GM04504 (cell line): ENCODE data around the gene SLC12A7.
"Not testable (repeated sequence)": the region's sequence is repeated elsewhere in the genome, so short reads cannot be mapped to it uniquely, and the experiment has no call there.

Source experiments
- DNase-seq: peaks from one replicate; pipeline ENCODE4 v3.0.0-alpha.2; 2012; ENCODE audit warnings: low read depth

Gene SLC12A7

DNA sequence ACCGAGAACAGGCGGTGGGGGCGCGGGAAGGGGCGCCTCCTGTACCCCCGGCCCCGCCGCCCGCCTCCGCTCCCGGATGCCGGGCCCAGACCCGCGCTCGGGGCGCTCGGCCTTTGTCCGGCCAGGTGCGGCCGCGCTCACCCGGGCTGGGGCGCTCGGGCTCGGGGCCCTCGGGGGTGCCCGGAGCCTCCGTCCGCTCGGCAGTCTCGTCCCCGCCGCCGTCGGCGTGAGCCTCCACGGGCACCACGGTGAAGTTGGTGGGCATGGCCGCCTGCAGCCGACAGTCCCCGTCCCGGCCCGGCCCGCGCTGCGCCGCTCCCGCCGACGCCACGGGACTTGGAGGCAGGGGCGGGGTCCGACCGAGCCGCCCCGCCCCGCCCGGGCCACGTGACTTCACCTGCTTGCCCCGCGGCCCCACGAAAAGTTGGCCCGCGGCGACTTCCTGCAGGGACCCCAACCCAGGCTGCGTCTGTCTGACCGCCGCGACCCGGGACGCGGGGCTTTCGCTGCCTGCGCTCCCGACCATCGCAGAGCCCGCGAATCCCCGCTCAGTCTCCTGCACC is at the start of gene SLC12A7:
TSS of gene SLC12A7 (minus strand) at position 337 of the 563 bp plus-strand sequence. CDS start at position 265, 72 bp downstream.
- no peak for DNase-seq

DNA sequence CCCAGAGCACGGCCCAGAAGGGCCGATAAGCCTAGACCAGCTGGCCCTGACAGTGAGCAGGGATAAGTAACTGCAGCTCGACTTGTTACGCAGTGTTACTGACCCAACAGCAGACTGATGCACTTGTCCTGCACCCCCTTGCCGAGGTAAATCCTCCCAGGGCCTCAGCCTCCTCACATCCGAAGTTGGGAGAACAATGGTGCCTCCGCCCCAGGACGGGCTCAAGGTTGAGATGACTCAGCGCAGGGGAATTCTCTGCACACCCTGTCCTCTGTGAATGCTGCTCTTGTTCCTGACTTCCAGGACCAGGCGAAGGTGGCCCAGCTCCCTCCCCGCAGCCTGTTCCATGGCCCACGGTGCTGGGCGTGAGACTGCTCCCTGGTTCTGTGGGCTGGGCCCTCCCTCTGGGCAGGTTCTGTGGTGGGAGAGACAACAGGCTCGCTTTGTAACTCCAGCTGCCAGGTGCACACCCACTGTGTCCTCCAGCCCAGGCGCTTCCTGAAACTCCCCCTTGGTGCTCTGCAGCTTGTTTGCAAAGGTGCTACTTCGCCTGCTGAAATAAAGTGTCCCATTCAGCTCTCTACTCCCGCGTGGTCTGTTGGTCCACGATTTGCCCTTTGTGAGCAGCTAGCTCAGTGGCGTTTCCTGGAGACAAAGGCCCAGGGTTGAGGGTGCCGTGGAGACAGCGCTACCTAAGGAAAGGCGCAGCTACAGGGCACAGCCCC is 49.4 kb upstream of the SLC12A7 start:
- DNase-seq: no peak

DNA sequence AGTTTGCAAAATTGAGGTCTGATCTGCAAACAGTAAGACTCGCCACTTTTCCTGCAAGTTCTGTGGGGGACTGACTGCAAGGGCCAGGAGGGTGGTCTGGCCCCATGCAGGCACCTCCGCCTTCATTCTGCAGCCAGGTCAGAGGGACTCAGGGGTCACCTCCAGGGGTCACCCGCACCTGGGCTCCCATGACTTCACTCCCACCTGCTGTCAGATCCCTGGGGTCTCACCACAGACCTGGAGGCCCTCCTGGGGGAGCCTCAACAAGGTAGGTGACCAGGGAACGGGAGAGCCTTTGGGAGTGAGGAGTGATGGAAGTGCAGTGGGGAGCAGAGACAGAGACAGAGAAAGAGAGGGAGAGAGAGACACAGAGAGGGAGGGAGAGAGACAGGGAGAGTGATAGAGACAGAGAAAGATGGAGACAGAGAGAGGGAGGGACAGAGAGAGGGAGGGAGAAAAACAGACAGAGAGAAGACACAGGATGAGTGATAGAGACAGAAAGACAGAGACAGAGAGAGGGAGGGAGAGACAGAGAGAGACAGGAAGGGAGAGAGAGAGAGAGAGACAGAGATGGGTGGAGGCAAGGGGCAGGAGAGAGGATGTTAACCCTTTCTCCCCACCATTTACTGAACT is 48.0 kb upstream of the SLC12A7 start:
- DNase-seq: no peak

DNA sequence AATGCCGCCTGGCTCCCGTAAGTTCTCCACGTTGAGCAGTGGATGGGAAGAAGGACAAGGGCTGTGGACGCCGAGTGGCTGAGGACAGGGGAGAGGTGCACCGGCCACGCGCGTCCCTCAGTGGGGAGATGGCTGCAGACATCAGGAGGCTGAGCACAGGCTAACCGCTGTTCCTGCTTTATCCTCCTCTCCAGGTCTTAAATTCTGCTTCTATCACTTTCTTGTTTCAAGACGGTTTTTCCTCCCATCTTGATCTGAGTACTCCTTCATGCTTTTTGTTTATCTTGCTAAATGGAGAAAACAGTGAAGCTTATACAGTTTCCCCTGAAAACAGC is 47.4 kb upstream of the SLC12A7 start:
- no peak for DNase-seq

DNA sequence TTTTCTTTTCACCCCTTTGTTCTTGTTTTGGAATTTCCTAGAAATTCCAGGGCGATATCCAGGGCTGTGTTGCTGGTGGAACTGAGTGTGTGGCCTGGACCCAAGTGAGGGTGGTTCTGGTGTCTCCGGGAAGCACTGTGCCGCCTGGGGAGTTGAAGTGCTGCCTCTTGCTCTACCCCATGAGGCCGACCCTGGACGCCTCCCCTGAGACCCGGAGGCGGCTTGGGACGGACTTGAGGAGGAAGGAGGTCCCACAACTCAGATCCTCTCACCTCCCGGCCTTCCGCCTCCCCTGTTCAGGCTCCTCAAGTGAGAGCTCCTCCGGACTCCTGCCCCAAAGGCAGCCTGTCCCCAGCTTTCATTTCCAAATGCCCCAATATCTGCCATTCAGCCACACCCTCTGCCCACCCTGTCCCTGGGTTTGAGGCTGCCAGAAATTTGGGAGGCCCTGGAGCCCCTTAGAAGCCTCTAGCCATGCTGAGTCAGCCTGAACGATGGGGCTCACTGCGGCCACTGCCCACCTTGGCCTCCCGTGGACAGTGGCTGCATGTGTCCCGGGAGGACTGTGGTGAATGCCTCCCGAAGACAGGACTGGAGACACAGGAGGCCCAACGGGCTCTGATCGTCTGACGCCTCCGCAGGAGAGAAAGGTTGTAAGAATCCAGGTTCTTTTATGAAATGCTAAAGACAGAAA is 46.9 kb upstream of the SLC12A7 start:
- DNase-seq: no peak

DNA sequence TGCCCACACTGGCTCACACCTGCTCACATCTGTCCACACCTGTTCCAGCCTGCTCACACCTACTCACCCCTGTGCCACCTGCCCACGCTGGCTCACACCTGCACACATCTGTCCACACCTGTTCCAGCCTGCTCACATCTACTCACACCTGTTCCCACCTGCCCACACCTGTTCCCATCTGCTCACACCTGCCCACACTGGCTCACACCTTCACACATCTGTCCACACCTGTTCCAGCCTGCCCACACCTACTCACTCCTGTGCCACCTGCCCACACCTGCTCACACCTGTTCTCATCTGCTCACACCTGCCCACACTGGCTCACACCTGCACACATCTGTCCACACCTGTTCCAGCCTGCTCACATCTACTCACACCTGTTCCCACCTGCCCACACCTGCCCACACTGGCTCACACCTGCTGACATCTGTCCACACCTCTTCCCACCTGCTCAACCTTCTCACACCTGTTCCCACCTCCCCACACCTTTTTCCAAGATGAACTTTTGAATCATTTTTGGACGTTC is 45.7 kb upstream of the SLC12A7 start:
- DNase-seq: not testable (repeated sequence)

DNA sequence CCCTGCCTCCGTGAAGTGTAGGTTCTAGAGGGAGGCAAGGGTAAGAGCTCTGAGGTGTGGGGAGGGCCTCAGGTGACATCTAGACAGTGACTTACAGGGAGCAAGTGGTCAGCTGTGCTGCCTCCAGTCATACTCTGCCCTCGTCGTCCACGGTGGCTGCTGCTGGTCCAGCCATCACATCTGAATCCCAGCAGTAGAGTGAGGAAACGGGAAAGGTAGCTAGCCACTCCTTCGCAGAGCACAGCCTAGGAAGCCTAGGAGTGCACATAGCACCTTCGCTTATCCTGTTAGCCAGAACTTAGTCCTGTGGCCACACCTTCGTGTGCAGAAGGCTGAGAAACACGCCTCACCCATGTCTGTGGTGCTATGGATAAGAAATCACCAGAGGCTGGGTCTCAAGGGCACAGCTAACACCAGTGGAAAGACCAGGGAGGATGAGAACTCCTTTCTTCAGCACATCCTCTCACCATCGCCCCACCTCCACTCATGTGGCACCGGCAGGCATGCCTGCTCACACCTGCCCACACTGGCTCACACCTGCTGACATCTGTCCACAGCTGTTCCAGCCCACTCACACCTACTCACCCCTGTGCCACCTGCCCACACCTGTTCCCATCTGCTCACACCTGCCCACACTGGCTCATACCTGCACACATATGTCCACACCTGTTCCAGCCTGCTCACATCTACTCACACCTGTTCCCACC is 45.0 kb upstream of the SLC12A7 start:
- DNase-seq: no peak

DNA sequence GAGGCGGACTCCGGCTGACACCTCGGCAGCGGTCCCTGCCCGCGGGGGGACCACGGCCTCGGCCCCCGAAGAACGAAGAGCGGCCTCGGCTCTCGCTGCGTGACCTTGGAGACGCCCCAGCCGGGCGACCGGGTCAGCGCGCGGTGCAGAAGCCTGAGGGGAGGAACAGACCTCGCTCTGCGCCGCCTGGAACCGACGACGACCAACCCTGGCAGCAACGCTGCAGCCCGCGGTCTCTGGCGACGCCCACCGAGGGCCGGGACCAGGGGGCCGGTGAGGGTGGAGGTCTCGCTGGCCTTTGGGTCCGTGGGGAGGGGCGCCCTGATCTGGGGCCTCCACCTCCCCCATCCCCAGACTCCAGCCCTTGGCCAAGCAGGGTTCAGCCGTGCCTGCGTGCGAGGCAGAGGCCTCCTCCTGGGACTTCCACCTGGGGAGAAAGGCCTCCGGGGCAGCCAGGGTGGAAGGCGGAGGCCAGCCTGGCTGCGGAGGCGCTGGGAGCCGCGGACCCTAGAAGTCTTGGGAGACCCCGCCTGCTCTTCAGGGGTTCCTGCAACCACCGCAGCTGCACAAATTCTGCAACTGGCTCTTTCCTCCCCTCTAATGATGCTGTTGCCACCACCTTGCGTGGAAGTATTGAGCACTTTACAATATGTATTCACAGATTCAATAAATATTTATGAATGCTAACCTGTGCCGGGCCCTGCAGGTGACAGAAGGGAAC is 44.3 kb upstream of the SLC12A7 start:
- no peak for DNase-seq

DNA sequence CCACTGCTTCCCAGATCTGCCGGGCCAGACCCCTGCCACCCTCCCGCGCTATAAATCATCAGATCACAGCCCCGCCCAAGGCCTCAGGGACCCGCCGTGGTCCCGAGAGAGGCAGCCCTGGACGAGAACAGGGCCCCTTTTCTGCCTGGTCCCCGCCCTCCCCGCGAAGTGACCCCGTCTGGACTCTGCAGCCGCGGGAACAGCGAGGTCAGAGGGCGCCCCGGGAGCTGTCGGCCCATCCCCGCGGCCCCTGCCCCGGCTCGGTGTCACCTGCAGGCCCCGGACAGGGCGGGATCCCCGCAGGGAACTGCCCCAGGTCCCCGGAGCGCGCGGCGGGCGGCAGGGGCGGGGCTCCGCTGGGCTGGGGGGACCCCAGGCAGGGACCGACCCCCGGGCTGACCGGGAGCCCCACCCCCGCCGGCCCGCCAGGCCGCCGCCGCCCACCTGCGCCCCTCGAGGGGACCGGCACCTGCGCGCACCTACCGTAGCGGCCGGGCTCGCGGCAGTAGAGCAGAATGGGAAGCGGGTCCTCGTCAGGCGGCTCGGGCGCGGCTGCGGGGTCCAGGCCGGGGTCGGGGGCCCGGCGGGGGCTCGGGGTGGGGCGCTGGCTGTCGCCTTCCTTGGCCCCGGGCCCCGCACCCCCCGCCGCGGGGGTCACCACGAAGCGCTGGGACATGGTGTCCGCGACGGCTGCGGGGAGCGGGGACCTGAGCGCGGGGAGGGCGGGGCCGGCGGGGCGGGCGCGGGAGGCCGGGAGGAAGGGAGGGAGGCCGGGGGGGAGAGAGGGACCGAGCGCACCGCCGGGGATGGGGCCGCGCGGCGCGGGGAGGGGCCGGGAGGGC is 43.5 kb upstream of the SLC12A7 start:
- DNase-seq: no peak

DNA sequence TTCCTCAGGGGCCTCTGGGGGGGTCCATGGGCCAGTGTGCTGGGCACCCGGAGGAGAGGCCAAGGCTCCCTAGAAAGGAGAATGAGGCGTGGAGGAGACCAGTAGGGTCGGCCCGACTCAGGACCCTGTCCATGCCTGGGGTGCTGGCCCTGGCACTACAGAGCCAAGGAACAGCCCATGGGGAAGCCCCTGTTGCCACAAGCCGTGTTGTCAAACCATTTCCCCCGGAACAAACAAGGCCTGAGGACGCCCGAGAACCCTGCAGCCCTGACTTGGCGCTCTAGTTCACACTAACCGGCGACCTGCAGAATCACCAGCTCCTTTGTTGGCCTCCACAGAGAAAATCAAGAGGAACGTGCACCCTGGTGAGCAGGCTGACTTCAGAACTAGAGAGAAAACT is 41.6 kb upstream of the SLC12A7 start:
- DNase-seq: no peak

DNA sequence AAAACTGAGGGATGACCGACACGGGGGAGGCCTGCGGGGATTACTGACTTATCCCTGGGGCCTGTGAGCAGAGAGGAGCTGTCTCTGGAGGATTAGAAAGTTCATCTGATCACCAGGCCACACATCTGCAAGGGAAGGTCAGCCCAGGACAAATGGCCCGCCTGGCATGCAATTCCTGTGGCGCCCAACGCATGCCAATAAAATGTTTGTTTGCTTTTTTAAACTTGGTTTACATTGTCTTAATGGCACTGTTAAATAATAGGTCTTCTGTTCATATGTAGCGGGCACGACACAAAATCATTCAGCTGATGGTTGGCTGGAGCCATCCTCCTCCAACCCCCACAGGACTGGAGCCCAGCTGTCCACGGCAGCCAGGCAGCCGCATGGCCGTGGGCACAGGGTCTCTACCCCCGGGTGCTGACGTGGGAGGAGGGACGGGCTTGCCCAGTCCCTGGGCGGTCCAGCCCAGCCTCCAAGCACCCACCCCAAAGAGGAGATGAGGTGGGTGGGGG is 41.0 kb upstream of the SLC12A7 start:
- no peak for DNase-seq

DNA sequence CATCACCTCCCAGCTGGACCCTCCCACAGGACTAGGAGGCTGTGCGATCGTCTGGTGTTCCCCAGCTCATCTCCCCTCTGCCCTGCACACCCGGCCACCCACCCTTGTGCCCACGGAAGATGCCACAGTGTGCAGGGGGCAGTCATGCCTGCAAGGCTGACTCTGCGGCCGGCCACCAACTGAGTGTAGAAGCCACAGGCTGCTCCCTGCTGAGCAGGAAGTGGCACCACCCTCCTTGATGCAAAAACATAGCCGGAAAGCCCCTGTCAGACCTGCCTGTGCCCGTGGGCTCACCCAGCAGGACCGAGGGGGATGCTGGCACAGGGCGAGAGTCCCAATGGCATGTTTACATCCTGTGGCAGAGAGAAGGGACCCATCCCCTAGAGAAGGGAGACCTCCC is 40.3 kb upstream of the SLC12A7 start:
- no peak for DNase-seq

DNA sequence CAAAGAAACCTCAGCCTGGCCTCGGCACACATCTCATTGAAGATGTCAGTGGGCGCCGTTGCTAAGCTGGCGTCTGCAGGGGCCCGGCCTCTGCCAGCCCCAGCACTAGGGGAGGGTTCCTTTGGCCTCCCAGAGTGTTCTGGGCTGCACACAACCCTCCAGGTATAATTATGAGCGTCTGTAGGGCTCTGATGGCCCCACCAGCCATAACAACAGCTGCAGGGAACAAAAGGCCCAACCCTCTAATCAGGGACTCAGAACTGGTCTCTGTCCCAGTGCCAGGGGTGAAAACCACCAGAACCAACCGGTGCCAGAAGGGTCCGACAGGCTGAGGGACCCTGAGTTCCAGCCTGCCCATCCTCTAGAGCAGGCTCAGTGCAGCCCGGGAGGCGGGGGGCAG is 39.5 kb upstream of the SLC12A7 start:
- no peak for DNase-seq

DNA sequence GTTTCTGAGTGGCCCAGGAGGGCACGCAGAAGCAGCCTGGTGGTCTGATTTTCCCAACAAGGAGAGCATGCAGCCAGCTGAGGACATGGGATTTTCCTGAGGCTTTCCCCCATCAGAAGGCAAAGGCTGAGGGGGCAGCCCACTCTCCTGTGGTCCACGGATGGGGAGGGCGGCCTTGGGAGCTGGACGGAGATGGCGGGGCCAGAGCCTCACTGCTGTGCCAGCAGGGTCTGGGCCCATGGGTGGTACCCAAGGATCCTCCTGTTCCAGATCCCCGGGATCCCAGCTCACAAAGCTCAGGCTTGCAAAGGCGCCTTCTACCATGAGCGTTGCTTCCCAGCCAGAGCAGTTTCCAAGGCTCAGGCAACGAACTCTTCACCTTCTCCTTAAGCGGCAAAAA is 39.0 kb upstream of the SLC12A7 start:
- DNase-seq: no peak

DNA sequence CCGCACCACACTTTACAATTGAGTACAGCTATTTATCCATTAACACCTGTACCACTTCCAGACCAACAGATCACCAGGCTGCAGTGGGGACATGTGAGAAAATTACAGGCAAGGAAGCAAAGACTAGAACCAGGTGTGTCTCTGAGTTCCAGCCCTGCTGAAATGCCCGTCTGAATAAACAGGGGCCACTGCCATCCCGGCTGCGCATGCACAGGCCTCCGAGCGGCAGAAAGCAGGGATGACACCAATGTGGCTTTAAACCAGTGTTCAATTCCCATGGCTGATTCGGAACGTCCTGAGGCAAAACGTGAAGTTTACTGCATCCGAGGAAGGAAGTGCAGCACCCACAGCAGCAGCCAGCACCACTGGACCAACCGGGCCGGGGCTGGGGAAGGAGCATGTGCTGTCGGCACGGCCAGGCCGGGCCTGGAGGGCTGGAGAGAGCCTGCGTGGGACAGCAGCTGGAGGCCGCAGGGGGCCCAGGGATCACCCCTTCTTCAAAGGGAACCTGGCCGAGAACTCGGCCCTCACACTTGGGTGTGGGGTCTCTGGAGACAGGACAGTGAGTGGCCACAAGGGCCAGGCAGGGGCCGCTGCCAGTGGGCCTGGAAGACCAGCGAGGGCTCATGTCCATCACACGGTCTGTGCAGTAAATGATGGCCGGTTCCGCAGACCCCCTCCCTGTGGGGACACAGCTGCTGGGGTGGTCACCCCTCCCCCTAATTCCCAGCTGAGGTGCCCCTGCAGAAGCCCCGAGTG is 33.0 kb upstream of the SLC12A7 start:
- DNase-seq: no peak

DNA sequence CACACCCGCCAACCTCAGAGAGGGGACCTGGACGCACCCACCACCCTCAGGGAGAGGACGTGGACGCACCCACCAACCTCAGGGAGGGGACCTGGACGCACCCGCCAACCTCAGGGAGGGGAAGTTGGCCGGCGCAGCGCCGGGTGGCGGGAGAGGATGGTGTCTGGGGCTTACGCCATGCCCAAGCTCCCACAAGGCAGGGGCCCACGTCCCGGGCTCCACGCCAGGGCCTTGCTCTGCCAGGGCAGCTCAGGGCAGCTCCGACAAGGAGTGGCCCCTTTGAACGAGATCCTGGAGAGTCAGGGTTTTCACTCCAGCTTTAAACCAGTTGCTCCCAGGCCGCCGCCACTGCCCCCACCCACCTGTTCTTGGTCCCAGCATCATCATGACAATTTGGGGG is 32.2 kb upstream of the SLC12A7 start:
- no peak for DNase-seq

DNA sequence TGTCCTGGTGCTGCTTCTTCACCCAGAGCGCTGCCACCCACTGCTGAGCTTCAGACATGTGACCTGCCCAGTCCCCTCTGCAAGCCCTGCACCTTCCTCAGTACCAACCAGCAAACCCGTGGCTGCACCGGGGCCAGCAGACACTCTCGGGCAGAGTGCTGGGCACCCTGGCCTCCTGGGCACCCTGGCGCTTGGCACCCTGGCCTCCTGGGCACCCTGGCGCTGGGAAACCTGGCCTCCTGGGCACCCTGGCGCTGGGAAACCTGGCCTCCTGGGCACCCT is 31.7 kb upstream of the SLC12A7 start:
- no peak for DNase-seq

DNA sequence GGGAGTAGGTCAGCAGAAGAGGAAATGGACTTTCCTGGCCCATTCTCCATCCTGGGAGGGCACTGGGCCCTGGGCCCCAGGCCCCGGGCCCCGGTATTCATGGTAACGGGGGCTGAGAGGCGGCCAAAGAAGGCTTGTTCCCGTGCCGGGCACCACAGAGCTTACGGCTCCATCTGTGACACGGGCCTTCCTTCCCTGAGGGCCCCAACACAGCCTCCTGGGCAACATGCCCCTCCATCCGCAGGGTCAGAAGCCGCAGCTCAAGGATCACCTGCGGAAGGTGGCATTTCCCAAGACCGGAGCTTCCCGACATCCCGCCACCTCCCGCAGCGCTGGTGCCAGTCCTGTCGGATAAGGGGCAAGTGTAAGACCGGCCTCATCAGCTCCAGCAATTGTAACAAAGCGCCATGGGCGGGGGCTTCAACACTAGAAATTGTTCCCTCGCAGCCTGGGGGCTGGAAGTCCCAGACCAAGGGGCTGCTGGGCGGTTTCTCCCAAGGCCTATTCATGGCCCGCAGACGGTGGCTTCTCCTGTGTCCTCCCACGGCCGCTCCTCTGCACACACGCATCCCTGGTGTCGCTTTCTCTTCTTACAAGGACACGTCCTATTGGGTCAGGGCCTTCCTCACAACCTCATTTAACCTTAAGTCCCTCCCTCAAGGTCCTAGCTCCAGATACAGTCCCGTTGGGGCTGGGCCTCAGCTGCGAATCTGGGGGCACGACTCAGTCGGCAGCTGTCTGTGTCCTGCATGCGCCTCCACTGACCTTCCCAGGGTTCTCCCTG is 31.2 kb upstream of the SLC12A7 start:
- no peak for DNase-seq

DNA sequence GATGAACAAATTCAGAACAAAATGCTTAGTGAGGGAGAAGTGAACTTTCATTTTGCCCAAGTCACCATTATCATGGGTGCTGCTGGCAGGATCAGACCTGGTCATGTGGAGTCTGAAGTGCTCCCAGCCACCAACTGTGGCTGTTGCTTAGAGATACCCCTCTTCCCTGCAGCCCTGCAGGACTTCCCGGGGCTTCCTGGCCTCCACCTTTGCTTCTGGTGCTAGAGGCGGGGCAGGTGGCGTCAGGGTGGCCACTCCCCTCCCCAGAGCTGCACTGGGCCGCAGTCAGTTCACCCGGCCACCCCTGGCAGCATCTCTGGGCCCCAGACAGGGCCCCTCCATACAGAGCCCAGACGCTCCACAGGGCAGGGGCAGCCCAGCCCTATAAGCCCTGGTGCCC is 30.0 kb upstream of the SLC12A7 start:
- no peak for DNase-seq
